Measurements from ENCODE around the gene KLF3. TPM values are rescaled to one million over a fixed set of nuclear protein-coding genes. Genes with fewer than 3 reads are reported as not detected.

The KLF3 gene
- total RNA-seq, 2 experiments from 2014 or later = 30.2 to 33.5 TPM

DNA sequence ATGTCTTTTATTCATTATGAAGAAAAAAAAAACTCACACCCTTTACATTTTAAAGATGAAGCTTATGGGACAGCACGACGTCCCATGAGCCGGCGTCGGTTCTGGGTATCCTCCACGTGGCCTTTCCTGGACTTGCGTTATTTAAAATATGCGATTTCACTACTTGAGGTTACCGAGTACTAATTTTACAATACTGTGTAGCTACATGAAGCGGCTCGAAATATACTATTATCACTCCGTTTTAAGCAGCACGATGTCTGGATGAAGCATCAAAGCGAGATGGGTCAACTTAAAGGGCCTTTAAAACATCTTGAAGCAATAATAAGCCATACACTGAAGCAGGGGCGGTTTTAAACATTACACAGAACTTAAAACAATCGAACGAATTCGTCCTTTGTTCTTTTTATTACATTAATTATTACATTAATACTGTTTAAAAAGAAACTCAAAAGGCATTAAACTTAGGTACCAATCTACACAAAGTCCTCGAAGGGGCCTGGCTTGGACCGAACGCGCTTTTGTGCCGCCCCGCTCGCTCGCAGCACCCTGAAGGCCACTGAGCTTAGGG is 1.4 kb upstream of the KLF3 start:
- CTCF ChIA-PET = interaction anchor here (1.1 kb wide), 1 partner anchor 106 kb away, joined by 3 read pairs; no protein-coding TSS in a partner anchor
- Mint-ChIP-seq H3K27me3 (peaks cover 15% of the 10 kb centered on the region), H3K9me3 (peaks cover 8% of the 10 kb centered on the region), H3K4me3 (peak overlapping the region; percentile 76), H3K36me3 (ENCODE audit: low read depth) (peaks cover 23% of the 10 kb centered on the region), H3K4me1 (peaks cover 60% of the 10 kb centered on the region), H3K27ac (peak overlapping the region; percentile 87)
- no peak for DNase-seq
- POLR2A ChIA-PET = no interaction called here

DNA sequence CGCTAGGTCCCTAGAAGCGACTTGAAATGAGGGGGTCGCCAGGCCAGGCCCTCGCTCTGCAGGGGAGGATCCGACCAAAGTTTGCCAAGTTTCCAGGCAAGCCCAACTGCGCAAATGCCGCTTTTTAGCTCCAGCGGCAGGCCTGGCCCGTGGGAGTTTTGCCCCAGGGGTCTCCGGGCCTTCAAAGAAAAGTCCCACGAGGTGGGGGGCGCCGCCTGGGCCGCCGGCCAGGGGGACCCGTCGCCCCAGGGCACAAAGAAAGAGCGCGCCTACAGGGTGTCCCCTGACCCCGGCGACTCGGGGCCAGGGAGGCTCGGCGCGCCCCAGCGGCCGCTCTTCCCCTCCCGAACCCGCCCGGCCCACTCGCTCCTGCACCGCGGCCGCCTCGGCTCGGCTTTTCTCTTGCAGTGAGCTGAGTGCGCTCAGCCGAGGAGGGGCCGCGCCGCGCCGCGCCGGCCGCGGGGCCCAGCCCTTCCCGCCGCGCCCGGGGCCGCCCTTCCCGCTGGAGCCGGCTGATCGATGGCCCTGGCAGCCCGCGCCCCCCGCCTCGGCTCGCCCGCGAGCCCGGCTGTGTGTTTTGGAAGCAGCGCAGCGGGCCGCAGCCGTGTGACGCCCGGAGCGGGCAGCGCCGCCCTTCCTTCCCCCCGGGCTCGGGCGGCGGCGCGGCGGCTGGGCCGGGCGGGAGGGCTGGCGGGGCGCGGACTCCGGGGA is 754 bp upstream of the KLF3 start:
- Mint-ChIP-seq H3K4me3 (peak overlapping the region; percentile 76), H3K27ac (peak overlapping the region; percentile 87)
- CTCF ChIA-PET = no interaction called here

DNA sequence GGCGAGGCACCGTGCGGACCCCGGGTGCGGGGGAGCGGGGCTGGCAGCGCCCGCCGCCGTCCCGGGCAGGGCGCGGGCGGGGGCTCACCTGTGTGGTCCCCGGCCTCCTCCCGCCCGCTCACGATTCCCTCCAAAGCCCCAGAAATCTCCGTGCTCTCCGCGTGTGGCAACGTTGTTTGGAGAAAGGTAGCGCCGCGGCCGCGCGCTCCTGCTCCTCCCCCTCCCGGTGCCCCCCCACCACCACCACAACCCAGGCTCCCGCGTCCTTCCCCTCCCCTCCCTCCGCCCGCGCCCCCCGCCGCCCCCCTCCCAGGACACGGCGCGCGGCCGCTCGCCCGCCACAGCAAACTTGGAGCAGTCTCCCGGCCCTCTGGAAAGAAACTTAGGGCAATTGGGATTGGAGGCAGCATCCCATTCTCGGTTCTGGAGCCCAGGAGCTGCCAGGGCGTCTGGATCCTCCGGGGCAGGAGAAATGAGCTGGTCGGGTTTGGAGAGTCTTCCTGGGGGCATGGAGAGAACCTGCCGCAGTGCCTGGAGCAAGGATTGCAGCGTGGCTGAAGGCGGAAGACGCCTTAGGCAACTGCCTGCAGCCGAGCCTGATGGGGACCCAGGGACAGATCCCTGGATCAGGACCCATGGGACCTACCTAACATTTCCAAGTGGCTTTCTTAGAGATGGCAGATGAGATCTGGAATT is 855 bp downstream of the KLF3 start:
- peak; percentile 33 for DNase-seq
- ChIA-PET POLR2A (no interaction called here), CTCF (no interaction called here)

More for the DNA sequence above, 754 bp upstream of the KLF3 start:
- peaks cover 25% of the 10 kb centered on the region for H3K36me3 Mint-ChIP-seq (ENCODE audit: low read depth)
- POLR2A ChIA-PET = no interaction called here
- DNase-seq = no peak
- H3K9me3 Mint-ChIP-seq = peaks cover 7% of the 10 kb centered on the region
- H3K4me1 Mint-ChIP-seq = peaks cover 60% of the 10 kb centered on the region
- H3K27me3 Mint-ChIP-seq = peaks cover 13% of the 10 kb centered on the region

DNA sequence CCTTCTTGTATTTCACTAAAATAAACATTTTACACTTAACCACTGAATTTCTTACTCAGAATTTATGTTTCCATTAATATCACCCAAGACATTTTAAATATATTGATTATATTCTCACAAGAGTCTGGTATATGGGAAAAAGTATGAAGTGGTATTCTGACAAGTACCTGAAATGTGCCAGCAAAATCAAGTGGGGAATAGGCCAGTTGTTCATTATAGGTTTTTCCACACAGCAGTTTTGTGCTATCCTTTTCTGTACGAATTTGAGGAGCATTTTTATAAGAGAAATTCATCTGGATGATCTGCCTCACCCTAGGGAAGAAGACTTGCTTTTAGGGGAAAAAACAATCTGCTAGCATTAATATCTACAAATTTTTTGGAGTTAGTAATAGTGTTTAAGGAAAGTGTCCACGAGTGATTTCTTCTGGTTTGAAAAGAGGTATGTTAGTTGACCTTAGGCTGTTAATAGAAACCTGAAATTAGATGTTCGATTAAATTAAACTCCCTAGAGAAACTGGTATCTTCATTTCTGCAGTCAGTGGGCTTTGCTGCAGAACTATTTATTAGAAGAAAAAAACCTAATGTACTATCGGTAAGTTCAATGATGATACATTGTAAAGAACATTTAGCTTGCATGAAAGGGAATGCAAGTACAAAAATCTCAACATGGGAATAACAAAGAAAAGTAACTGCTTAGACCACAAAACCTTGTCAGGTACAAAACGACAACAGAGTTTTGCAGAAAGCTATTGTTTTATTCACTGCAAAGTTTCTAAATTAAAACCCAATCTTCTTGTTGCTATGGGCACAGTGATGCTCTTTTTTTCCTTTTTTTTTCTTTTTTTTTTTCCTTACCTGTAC is 1.8 kb downstream of the KLF3 start:
- H3K27ac Mint-ChIP-seq = peak overlapping the region; percentile 82
- ChIA-PET POLR2A (interaction anchor here (0.6 kb wide), 1 partner anchor 513 kb away, joined by 3 read pairs; no protein-coding TSS in a partner anchor), CTCF (interaction anchor here (0.7 kb wide), 1 partner anchor 692 kb away, joined by 4 read pairs; no protein-coding TSS in a partner anchor)
- H3K4me1 Mint-ChIP-seq = peaks cover 68% of the 10 kb centered on the region
- no peak for DNase-seq
- H3K9me3 Mint-ChIP-seq = peaks cover 4% of the 10 kb centered on the region
- H3K4me3 Mint-ChIP-seq = peak overlapping the region; percentile 95
- H3K27me3 Mint-ChIP-seq = peaks cover 10% of the 10 kb centered on the region
- H3K36me3 Mint-ChIP-seq (ENCODE audit: low read depth) = peaks cover 33% of the 10 kb centered on the region

More for the DNA sequence above, 855 bp downstream of the KLF3 start:
- Mint-ChIP-seq H3K27me3 (peaks cover 10% of the 10 kb centered on the region), H3K4me3 (peak overlapping the region; percentile 95), H3K9me3 (peaks cover 5% of the 10 kb centered on the region), H3K36me3 (ENCODE audit: low read depth) (peaks cover 30% of the 10 kb centered on the region), H3K27ac (peak overlapping the region; percentile 82), H3K4me1 (peaks cover 60% of the 10 kb centered on the region)

DNA sequence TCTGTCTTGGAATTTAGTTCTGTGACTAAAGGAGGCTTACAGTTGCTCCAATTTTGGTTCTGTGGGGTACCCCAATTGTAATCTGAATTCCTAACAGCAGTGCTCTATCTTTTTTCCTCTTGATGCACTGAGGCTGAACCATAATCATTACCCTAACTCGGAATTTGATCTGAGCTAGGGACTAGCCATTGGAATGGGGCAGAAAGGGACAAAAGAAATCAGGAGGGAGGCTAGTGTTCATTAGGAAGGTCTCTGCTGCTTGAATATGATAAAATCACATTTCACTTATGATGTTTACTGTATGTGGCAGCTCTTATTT is 2.7 kb downstream of the KLF3 start:
- no peak for DNase-seq
- Mint-ChIP-seq H3K27ac (peak overlapping the region; percentile 79), H3K4me3 (peak overlapping the region; percentile 95), H3K4me1 (peaks cover 69% of the 10 kb centered on the region), H3K27me3 (peaks cover 10% of the 10 kb centered on the region), H3K9me3 (no peaks in the 10 kb centered on the region), H3K36me3 (ENCODE audit: low read depth) (peaks cover 29% of the 10 kb centered on the region)
- ChIA-PET CTCF (interaction anchor here (1.9 kb wide), 1 partner anchor 347 kb away, joined by 8 read pairs; no protein-coding TSS in a partner anchor), POLR2A (no interaction called here)

DNA sequence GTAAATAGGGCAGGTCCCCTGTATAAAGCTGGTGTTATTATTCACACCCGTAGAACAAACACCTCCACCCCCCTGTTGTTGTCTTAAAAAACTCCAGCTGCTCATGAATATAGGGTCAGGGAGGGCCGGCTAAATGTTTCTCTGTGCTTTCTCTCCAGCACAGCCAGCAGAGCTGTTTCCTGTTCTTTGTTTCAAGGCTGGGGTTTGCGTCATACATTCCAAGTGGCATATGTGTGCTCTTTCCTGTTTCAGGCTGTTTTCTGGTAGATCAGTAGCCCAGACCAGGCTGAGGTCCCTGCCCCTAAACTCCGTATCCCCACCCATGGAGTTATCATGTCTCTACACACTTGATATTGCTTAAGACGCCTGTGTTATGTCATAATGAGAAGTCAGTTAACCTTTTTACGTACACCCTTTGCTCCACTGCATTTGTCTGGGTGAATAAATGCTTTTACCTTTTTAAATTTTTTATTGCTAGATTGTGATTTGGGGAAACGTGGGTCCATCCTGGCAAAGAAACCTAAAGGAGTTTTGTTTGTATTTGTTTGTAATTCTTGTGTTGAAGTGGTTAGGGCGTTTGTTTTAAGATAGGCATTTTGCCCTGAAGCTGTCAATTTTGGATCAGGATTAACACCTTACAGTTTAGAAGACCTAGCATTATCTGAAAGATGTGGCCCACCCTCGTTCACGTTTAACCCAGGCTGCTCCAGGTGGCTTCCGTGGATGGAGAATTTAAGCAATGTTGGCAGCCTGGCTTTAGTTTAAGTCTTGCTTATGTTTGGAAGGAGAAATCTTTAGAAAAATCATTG is 3.3 kb downstream of the KLF3 start:
- peak overlapping the region; percentile 95 for H3K4me3 Mint-ChIP-seq
- POLR2A ChIA-PET = no interaction called here
- H3K36me3 Mint-ChIP-seq (ENCODE audit: low read depth) = peaks cover 27% of the 10 kb centered on the region
- peaks cover 10% of the 10 kb centered on the region for H3K27me3 Mint-ChIP-seq
- H3K9me3 Mint-ChIP-seq = no peaks in the 10 kb centered on the region
- peak overlapping the region; percentile 79 for H3K27ac Mint-ChIP-seq
- CTCF ChIA-PET = interaction anchor here (0.6 to 1.9 kb wide), 2 partner anchors 9 to 348 kb away, joined by 4 to 8 read pairs; no protein-coding TSS in a partner anchor
- peaks cover 69% of the 10 kb centered on the region for H3K4me1 Mint-ChIP-seq
- DNase-seq = peak; percentile 62

DNA sequence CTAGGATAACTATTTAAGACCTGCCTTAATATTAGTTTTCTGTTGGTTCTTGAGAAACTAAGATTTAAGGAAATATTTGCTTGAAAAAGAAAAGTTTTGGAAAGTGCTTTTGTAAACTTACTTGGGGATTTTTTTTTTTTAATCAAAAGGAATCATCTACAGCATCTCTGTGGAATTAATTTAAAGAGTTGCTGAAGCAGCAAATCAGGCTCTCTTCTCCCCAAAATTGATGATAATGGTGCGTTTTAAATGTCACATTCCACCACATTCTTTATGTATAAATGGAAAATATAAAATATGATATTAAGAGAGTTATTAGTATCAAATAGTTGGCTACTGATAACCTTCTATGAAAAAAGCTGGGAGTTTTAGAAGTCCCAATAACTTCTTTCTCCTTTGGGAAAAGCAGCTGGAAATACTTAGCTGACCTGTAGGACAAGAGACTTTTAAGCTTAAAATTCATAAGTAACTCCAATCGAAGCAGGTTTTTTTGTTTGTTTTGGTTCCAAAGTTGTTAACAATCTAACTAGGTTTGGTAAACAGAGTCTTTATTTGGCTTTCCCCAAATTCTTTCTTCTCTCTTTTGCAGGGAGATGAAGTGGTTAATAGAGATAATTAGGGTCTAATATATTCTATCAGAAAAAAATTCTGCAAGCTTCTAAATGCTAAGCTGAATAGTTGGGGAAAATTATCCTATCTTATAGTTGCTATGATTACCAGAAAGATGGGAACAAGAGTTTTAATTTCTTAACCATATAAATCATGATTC is 4.4 kb downstream of the KLF3 start:
- Mint-ChIP-seq H3K4me1 (peaks cover 76% of the 10 kb centered on the region), H3K9me3 (no peaks in the 10 kb centered on the region), H3K27me3 (peaks cover 10% of the 10 kb centered on the region), H3K4me3 (no peak overlapping the region), H3K36me3 (ENCODE audit: low read depth) (peaks cover 27% of the 10 kb centered on the region), H3K27ac (no peak overlapping the region)
- DNase-seq = no peak
- POLR2A ChIA-PET = no interaction called here
- CTCF ChIA-PET = interaction anchor here (0.8 to 1.9 kb wide), 7 partner anchors 13 to 489 kb away, joined by 3 to 8 read pairs (median 3); no protein-coding TSS in a partner anchor

DNA sequence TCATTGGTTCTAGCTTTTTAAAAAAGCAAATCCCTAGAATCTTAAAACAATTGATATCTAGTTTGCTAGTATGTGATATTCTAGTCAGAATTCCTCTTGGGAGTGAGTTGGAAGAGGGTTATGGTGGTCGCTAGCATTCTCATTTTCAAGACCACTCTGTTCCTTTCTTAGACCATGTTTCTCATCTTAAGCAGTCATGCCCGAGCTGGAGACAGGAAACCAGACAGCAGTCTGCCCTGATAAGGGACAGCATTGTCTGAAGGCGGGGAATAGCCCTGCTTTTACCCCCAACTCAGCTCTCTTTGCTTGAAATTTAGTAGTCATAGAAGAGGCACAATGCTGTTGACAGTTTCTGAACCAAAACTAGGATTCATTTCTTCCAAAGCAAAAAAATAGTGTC is 5.2 kb downstream of the KLF3 start:
- ChIA-PET POLR2A (no interaction called here), CTCF (interaction anchor here (0.6 to 1.6 kb wide), 7 partner anchors 13 to 683 kb away, joined by 3 to 5 read pairs (median 3); no protein-coding TSS in a partner anchor)
- Mint-ChIP-seq H3K36me3 (ENCODE audit: low read depth) (peaks cover 27% of the 10 kb centered on the region), H3K4me1 (peaks cover 84% of the 10 kb centered on the region), H3K27ac (no peak overlapping the region), H3K4me3 (no peak overlapping the region), H3K27me3 (peaks cover 10% of the 10 kb centered on the region), H3K9me3 (no peaks in the 10 kb centered on the region)
- no peak for DNase-seq

DNA sequence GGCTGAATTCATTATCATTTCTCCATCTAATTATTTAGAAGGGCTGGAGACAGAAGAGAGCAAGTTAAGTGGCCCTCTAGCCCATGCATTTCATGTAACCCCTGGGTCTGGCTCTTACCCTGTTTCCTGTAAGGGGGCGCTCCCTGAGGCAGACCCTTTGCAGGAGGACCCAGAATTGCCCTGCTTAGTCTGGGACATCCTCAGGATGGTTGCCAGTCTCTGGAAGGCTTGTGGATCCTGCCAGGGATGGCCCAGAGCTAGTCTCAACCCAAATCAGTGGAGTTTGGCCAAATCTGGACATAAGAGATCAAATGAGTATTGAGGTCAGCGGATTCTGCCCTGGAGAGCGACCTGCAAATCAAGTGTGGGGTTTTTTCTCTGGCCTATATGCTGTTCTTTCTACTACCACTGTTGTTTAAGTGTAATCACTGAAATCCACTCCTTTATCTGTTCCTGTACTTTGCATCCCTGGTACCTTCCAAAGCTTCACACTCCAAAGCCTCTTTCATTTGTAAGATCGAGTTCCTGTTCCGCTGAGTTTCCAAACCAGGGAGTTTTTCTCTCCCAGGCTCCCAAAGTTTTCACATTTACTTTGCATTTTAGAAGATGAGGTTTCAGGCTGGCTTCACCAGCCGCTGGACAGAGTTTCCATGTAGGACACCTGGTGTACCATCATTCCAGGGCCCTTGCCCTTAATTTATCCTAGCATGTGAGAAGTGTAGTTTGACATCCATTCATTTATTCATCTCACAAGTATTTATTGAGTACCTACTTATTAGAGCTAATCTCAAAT is 6.3 kb downstream of the KLF3 start:
- Mint-ChIP-seq H3K27ac (peak overlapping the region; percentile 28), H3K9me3 (no peaks in the 10 kb centered on the region), H3K4me3 (no peak overlapping the region), H3K27me3 (peaks cover 6% of the 10 kb centered on the region), H3K4me1 (peaks cover 92% of the 10 kb centered on the region), H3K36me3 (ENCODE audit: low read depth) (peaks cover 24% of the 10 kb centered on the region)
- ChIA-PET CTCF (interaction anchor here (0.5 to 1.6 kb wide), 3 partner anchors 339 to 496 kb away, joined by 3 read pairs; no protein-coding TSS in a partner anchor), POLR2A (no interaction called here)
- DNase-seq = no peak

DNA sequence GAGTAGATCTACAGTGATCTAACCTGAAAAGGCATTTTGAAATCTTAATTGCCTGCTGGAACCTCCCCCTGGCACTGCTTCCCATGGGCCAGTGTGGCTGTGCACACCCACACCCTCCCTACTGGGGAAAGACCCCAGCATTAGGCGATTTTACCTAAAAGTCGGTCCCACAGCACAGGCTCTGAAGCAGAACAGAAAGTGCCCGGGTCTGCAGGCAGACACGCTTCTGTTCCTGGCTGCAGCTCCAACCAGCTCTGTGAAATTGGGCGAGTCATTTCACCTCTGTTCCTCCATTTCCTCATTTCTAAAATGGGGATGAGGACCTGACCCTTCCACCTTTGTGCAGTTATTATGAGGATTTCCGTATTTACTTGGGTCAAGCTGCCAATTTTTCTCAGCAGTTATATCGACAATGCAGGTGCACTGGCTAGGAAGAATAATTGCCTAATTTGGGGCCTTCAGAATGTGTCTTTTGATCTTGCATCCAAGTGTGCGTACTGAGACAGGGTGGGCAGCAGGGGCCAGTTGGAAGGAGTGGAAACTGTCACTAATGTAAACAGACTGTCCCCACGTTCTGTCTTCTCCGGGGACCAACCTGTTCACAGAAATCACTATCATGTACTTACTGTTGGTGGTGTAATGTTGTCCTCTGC is 7.1 kb downstream of the KLF3 start:
- Mint-ChIP-seq H3K27ac (peak overlapping the region; percentile 78), H3K4me1 (peaks cover 92% of the 10 kb centered on the region), H3K27me3 (no peaks in the 10 kb centered on the region), H3K4me3 (peak overlapping the region; percentile 28), H3K9me3 (no peaks in the 10 kb centered on the region), H3K36me3 (ENCODE audit: low read depth) (peaks cover 20% of the 10 kb centered on the region)
- POLR2A ChIA-PET = no interaction called here
- no peak for DNase-seq
- CTCF ChIA-PET = interaction anchor here (1.1 to 1.2 kb wide), 2 partner anchors 12 to 497 kb away, joined by 3 read pairs; no protein-coding TSS in a partner anchor
